OCI-LY3 (cell line): Measurements from ENCODE around the gene HOMEZ.

Experiments used
- H2AFZ ChIP-seq: fragments of 200-600, 300-600 bp; shearing (Covaris generic); 2 replicates; pipeline ENCODE4 v1.6.0; 2014; ENCODE audit warnings: antibody characterized with exemption, low read depth, low read length
- H3K27ac ChIP-seq: fragments of 200-600, 300-600 bp; sonication (generic); 2 replicates; pipeline ENCODE4 v1.5.1; 2014; ENCODE audit warnings: mild to moderate bottlenecking, low read length, moderate library complexity, mixed read lengths
- H3K27me3 ChIP-seq: fragments of 200-600, 300-600 bp; sonication (generic); 2 replicates; pipeline ENCODE4 v1.6.1; 2014; ENCODE audit warnings: low read depth, low read length, mixed read lengths
- H3K36me3 ChIP-seq: fragments of 200-600, 300-600 bp; sonication (generic); replicated peaks from 2 replicates; pipeline ENCODE3; 2014; ENCODE audit warnings: low read depth, low read length, mixed read lengths
- H3K4me1 ChIP-seq: fragments of 300-600, 200-600 bp; sonication (generic); 2 replicates; pipeline ENCODE4 v1.6.1; 2014; ENCODE audit warnings: low read length, mixed read lengths
- H3K4me2 ChIP-seq: fragments of 200-600, 300-600 bp; sonication (generic); 2 replicates; pipeline ENCODE4 v1.6.1; 2014; ENCODE audit warnings: low read length, mixed read lengths
- H3K4me3 ChIP-seq: fragments of 300-600, 200-600 bp; sonication (generic); 2 replicates; pipeline ENCODE4 v1.5.1; 2014; ENCODE audit warnings: antibody characterized with exemption, mild to moderate bottlenecking, low read length, moderate library complexity
- H3K79me2 ChIP-seq: fragments of 300-600, 200-600 bp; shearing (Covaris generic); 2 replicates; pipeline ENCODE4 v1.6.1; 2014; ENCODE audit warnings: mild to moderate bottlenecking, low read length, mixed read lengths
- H3K9ac ChIP-seq: fragments of 300-600, 200-600 bp; shearing (Covaris generic); 2 replicates; pipeline ENCODE4 v1.6.0; 2014; ENCODE audit warnings: mild to moderate bottlenecking, low read length, moderate library complexity
- H3K9me3 ChIP-seq: fragments of 200-600, 300-600 bp; shearing (Covaris generic); 2 replicates; pipeline ENCODE4 v1.6.1; 2014; ENCODE audit warnings: low read length, mixed read lengths; ENCODE audit not compliant: insufficient read depth
- H4K20me1 ChIP-seq: fragments of 200-600, 300-600 bp; sonication (generic); 2 replicates; pipeline ENCODE4 v1.6.1; 2016; ENCODE audit warnings: low read length, mixed read lengths; ENCODE audit not compliant: insufficient read depth
- EZH2phosphoT487 ChIP-seq: fragments of 200-600 bp; shearing (Covaris generic); IDR thresholded peaks from 2 replicates; pipeline ENCODE4 v1.6.1; 2018; ENCODE audit warnings: antibody characterized with exemption, mixed run types, low read depth
- TF ChIP-seq, protein P1 (sequence below): fragments of 200-600, 300-600 bp; sonication (generic); IDR thresholded peaks from 2 replicates; pipeline ENCODE4 v1.5.1; 2014; ENCODE audit warnings: antibody characterized with exemption, low read length, low read depth

Gene HOMEZ

DNA sequence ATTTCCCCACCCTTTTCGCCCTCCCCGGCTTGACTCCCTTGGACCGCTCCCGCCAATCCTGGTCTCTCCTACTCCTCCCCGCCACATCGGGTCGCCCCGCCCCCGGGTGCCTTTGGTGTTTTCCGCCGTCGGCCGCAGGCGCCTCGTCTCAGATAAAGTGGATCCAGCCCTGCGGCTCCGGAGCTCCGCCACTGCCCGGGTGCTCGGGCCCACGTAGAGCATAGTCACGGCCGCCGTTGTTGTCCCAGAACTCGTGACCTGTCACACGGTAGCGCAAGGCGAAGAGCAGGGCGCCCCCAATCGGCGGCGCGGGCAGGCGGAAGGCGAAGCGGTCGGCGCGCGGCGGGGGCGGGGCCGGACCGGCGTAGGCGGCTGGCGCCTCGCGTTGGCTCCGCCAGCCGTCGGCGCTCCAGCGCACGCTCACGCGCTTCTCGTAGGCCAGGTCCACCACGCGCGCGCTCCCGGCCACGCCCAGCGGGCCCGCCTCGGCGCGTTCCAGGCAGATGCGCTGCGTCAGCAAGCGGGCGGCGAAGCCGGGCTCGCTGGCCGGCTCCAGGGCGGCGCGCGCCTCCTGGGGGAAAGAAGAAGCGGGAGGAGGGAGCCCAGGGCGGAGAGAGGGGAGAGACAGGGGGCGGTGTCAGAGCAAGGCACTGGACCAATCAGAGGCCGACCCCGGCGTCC lies 15.5 kb upstream of the HOMEZ start:
- Histone ChIP-seq H3K9me3 (no peaks in the 10 kb centered on the region), H3K79me2 (peaks cover 12% of the 10 kb centered on the region), H3K27me3 (no peaks in the 10 kb centered on the region), H3K4me2 (peak overlapping the region; percentile 84), H3K4me1 (peaks cover 31% of the 10 kb centered on the region), H3K27ac (peak overlapping the region; percentile 75), H4K20me1 (no peaks in the 10 kb centered on the region), H2AFZ (peak overlapping the region; percentile 43; the same call in 1 of the 2 replicates), H3K4me3 (peak overlapping the region; percentile 94), H3K9ac (peak overlapping the region; percentile 84), H3K36me3 (peaks cover 26% of the 10 kb centered on the region)
- TF ChIP-seq EZH2phosphoT487 = no peak
- TF ChIP-seq, protein P1, sequence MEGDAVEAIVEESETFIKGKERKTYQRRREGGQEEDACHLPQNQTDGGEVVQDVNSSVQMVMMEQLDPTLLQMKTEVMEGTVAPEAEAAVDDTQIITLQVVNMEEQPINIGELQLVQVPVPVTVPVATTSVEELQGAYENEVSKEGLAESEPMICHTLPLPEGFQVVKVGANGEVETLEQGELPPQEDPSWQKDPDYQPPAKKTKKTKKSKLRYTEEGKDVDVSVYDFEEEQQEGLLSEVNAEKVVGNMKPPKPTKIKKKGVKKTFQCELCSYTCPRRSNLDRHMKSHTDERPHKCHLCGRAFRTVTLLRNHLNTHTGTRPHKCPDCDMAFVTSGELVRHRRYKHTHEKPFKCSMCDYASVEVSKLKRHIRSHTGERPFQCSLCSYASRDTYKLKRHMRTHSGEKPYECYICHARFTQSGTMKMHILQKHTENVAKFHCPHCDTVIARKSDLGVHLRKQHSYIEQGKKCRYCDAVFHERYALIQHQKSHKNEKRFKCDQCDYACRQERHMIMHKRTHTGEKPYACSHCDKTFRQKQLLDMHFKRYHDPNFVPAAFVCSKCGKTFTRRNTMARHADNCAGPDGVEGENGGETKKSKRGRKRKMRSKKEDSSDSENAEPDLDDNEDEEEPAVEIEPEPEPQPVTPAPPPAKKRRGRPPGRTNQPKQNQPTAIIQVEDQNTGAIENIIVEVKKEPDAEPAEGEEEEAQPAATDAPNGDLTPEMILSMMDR = peak; percentile 68

DNA sequence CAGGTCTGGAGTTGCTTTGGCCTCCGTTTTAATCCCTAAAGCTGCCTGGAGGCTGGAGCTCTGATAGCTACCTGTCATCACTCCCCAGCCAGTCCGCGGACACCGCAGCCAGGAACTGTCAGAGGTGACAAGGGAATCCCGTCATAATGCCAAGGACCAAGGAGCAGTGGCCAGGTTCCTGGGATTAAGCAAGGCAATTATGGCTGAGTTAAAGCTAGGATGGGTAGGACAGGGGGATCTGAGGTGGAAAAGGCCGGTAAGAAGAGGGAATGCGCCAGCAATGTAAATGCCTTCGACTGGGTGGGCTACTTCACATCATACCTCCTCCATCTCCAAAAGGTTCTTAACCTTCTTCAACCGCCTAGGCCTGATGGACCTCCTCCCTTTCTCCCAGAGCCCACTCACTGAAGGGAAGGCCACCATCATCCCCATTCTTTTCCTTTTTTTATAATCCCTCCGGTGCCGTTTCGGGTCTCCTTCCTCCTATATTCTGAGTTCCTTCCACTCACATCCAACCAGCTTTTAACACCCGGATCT lies 14.8 kb upstream of the HOMEZ start:
- Histone ChIP-seq H3K36me3 (peaks cover 28% of the 10 kb centered on the region), H3K4me2 (peak overlapping the region; percentile 96), H3K4me3 (peak overlapping the region; percentile 94), H3K27me3 (no peaks in the 10 kb centered on the region), H4K20me1 (no peaks in the 10 kb centered on the region), H3K4me1 (peaks cover 29% of the 10 kb centered on the region), H2AFZ (no peak overlapping the region), H3K27ac (peak overlapping the region; percentile 37; the same call in 1 of the 2 replicates), H3K9me3 (no peaks in the 10 kb centered on the region), H3K79me2 (peaks cover 12% of the 10 kb centered on the region), H3K9ac (peak overlapping the region; percentile 84)
- TF ChIP-seq, protein P1 = no peak
- no peak for TF ChIP-seq EZH2phosphoT487

DNA sequence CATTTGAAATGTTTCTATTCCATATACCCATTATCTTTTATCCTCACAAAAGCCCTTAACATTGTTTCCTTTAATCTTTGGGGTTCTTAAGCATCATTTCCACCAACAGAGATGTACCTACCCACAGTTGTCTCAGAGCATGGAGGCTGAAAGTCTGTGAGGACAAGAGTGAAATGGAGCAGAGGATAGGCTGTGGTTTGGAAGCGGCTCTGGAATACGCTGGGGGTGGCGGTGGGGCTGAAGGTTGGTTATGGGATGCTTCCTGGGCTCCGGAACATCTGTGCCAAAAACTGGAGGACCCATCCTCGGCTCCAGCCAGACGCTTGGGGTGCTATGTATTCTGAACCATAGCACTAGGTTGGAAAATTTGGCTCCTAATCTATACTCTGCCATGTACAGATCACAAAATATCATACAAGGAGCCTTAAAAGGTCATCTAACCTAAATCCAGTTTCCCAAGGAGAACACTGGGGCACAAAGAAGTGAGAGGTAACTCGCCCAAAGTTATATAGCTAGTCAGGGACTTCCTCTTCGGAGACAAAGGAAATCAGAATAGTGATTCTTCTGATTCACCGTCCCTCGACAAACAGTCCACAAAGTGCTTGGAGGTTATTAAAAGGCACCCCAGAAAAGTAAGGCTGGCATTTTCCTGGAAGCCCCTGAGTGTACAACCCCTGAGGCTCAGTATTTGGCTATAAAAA lies 14.2 kb upstream of the HOMEZ start:
- peaks cover 28% of the 10 kb centered on the region for H3K36me3 ChIP-seq
- H3K4me1 ChIP-seq = peaks cover 28% of the 10 kb centered on the region
- H3K9ac ChIP-seq = peak overlapping the region; percentile 84
- peak overlapping the region; percentile 96 for H3K4me2 ChIP-seq
- H3K9me3 ChIP-seq = no peaks in the 10 kb centered on the region
- no peak for TF ChIP-seq EZH2phosphoT487
- TF ChIP-seq, protein P1 = no peak
- no peak overlapping the region for H2AFZ ChIP-seq
- H3K27ac ChIP-seq = no peak overlapping the region
- peaks cover 12% of the 10 kb centered on the region for H3K79me2 ChIP-seq
- H3K4me3 ChIP-seq = peak overlapping the region; percentile 94
- no peaks in the 10 kb centered on the region for H3K27me3 ChIP-seq
- no peaks in the 10 kb centered on the region for H4K20me1 ChIP-seq
